Stimulated activated memory B cell treated with anti-CD40 and anti-IgM and Interleukin-4, amounts not matched to agents 10 μg/mL and 1 μg/mL and 100 μg/mL, for 72 hours (primary cell): Measurements from ENCODE around the gene ASB16.

Experiments
- ATAC-seq: fragments of 150-1000 bp; cut with Tn5 transposase; 2 replicates; pipeline ENCODE4 v1.10.0; 2021
- H3K27ac Mint-ChIP-seq: one replicate; pipeline ENCODE4 v1.8.0; 2022; ENCODE audit warnings: mild to moderate bottlenecking, mixed read lengths
- H3K27me3 Mint-ChIP-seq: one replicate; pipeline ENCODE4 v1.8.0; 2022; ENCODE audit warnings: mixed read lengths
- H3K36me3 Mint-ChIP-seq: one replicate; pipeline ENCODE4 v1.8.0; 2022; ENCODE audit warnings: mixed read lengths
- H3K4me1 Mint-ChIP-seq: one replicate; pipeline ENCODE4 v1.8.0; 2022; ENCODE audit warnings: mixed read lengths
- H3K4me3 Mint-ChIP-seq: one replicate; pipeline ENCODE4 v1.8.0; 2022; ENCODE audit warnings: mild to moderate bottlenecking, moderate library complexity, mixed read lengths
- H3K9me3 Mint-ChIP-seq: one replicate; pipeline ENCODE4 v1.8.0; 2022; ENCODE audit warnings: mixed read lengths

Gene ASB16

DNA sequence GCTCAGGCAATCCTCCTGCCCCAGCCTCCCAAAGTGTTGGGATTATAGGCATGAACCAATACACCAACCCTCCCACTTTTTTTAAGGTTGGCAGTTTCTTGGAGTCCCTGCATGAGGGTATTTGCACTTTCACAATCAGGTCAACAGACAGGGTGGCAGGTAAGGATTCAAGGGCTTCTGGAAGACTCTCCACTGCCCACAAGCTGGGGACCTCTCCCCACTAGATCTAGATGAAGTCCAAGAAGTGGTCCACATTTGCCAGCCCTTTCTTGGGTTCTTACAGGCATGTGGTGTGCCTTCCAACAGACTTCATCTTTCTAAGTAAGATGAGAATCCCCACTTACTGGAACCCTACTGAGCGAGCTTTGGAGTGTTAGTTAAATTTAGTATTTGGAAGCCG is 3.9 kb downstream of the ASB16 start:
- no peaks in the 10 kb centered on the region for H3K27me3 Mint-ChIP-seq
- no peak for ATAC-seq
- no peak overlapping the region for H3K4me3 Mint-ChIP-seq
- H3K9me3 Mint-ChIP-seq = no peaks in the 10 kb centered on the region
- H3K36me3 Mint-ChIP-seq = peaks cover 22% of the 10 kb centered on the region
- peaks cover 17% of the 10 kb centered on the region for H3K4me1 Mint-ChIP-seq
- H3K27ac Mint-ChIP-seq = no peak overlapping the region

DNA sequence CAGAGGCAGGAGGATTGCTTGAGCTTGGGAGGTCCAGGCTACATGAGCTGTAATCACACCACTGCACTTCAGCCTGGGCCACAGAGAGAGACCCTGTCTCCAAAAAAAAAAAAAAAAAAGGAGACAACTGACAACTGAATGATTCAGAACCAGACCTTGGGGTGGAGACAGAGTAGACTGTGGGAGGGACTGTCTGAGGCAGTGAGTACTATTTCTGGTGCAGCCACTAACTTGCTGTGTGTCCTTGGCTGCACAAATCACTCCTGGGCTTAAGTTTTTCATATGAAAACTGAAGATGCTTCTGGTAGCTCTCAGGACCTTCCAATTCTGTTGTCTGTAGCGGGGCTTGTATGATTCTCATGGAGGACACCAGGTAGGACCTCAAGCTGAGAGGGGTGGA is 5.8 kb downstream of the ASB16 start:
- no peak for ATAC-seq
- no peaks in the 10 kb centered on the region for H3K27me3 Mint-ChIP-seq
- no peaks in the 10 kb centered on the region for H3K9me3 Mint-ChIP-seq
- no peak overlapping the region for H3K27ac Mint-ChIP-seq
- peaks cover 6% of the 10 kb centered on the region for H3K4me1 Mint-ChIP-seq
- H3K4me3 Mint-ChIP-seq = no peak overlapping the region
- peaks cover 22% of the 10 kb centered on the region for H3K36me3 Mint-ChIP-seq

GRCh38 chr17:44176671-44177501 is 6.4 kb downstream of the ASB16 start:
- Mint-ChIP-seq H3K4me1 (peaks cover 9% of the 10 kb centered on the region), H3K9me3 (no peaks in the 10 kb centered on the region), H3K27ac (no peak overlapping the region), H3K4me3 (no peak overlapping the region), H3K36me3 (peaks cover 26% of the 10 kb centered on the region), H3K27me3 (no peaks in the 10 kb centered on the region)
- no peak for ATAC-seq

- Mint-ChIP-seq H3K27me3 (no peaks in the 10 kb centered on the region), H3K36me3 (peaks cover 29% of the 10 kb centered on the region), H3K27ac (no peak overlapping the region), H3K9me3 (no peaks in the 10 kb centered on the region), H3K4me1 (peaks cover 13% of the 10 kb centered on the region), H3K4me3 (no peak overlapping the region)
- no peak for ATAC-seq
Observed at GRCh38 chr17:44177640-44178039, 7.1 kb downstream of the ASB16 start.

DNA sequence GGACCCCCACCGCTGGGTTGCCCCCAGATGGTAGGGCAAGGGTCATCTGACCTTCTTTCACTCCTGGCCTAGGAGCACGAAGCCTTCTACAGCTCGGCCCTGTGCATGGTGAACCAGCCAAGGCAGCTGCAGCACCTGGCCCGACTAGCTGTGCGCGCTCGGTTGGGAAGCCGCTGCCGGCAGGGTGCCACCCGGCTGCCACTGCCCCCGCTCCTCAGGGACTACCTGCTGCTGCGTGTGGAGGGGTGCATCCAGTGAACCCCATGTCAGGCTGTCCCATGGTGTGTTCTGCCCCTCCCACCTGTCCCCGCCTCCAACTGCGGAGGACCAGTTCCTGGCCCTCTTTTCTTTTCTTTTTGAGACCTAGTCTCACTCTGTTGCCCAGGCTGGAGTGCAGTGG is 7.6 kb downstream of the ASB16 start:
- no peak overlapping the region for H3K4me3 Mint-ChIP-seq
- H3K27ac Mint-ChIP-seq = no peak overlapping the region
- peaks cover 29% of the 10 kb centered on the region for H3K36me3 Mint-ChIP-seq
- no peaks in the 10 kb centered on the region for H3K27me3 Mint-ChIP-seq
- peaks cover 13% of the 10 kb centered on the region for H3K4me1 Mint-ChIP-seq
- H3K9me3 Mint-ChIP-seq = no peaks in the 10 kb centered on the region
- ATAC-seq = no peak

DNA sequence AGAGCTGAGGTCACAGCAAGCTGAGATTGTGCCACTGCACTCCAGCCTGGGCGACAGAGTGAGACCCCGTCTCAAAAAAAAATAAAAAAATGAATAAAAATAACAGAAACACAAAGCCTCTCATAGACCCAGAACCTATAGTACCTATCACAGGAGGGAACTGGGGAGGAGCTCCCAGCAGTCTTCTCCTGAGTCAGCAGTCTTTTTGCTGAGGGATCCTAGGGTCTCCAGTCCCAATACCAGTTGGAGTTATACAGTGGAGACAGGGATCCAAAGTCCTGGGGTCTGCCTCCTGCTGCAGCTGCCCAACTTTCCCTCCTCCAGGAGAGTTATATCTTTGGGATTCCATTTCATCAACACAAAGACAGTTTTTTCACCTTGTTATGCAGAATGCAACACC is 12.5 kb downstream of the ASB16 start:
- Mint-ChIP-seq H3K27ac (no peak overlapping the region), H3K36me3 (peaks cover 16% of the 10 kb centered on the region), H3K27me3 (no peaks in the 10 kb centered on the region), H3K4me1 (peaks cover 40% of the 10 kb centered on the region), H3K4me3 (no peak overlapping the region), H3K9me3 (no peaks in the 10 kb centered on the region)
- ATAC-seq = no peak

DNA sequence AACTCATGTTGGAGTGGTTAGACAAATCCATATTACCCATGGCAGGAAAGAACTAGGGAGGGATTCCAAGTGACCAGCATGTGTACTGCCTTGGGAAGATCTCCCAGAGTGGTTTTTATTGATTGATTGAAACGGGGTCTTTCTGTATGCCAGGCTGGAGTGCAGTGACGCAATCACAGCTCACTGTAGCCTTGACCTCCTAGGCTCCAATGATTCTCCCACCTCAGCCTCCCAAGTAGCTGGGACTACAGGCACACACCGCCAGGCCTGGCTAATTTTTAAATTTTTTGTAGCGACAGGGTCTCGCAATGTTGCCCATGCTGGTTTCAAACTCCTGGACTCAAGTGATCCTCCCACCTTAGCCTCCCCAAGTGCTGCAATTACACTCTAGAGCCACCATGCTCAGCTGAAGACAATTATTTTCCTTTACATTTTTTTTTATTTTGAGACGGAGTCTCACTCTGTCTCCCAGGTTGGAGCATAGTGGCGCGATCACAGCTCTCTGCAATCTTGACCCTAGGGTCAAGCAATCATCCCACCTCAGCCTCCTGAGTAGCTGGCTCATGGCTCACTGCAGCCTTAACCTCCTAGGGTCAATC is 13.8 kb downstream of the ASB16 start:
- Mint-ChIP-seq H3K27me3 (no peaks in the 10 kb centered on the region), H3K4me1 (peaks cover 46% of the 10 kb centered on the region), H3K4me3 (no peak overlapping the region), H3K36me3 (peaks cover 13% of the 10 kb centered on the region), H3K27ac (peak overlapping the region; percentile 90), H3K9me3 (no peaks in the 10 kb centered on the region)
- no peak for ATAC-seq

- peak; percentile 97 for ATAC-seq
- Mint-ChIP-seq H3K9me3 (no peaks in the 10 kb centered on the region), H3K4me3 (peak within 1 kb of the TSS; percentile 97), H3K27me3 (no peaks in the 10 kb centered on the region), H3K4me1 (peaks cover 46% of the 10 kb centered on the region), H3K27ac (peak within 1 kb of the TSS; percentile 90), H3K36me3 (peaks cover 27% of the 10 kb centered on the region)
Observed at GRCh38 chr17:44186307-44187130, 16.0 kb downstream of the ASB16 start, which contains the start of gene TMUB2. Gene TMUB2 (plus strand): TSS chr17:44186972. CDS start chr17:44187709, 737 bp downstream.

- Mint-ChIP-seq H3K27me3 (no peaks in the 10 kb centered on the region), H3K27ac (peak overlapping the region; percentile 90), H3K4me3 (peak overlapping the region; percentile 97), H3K36me3 (peaks cover 24% of the 10 kb centered on the region), H3K9me3 (no peaks in the 10 kb centered on the region), H3K4me1 (peaks cover 39% of the 10 kb centered on the region)
- ATAC-seq = peak; percentile 78
Observed at GRCh38 chr17:44187131-44187899, 16.8 kb downstream of the ASB16 start.

DNA sequence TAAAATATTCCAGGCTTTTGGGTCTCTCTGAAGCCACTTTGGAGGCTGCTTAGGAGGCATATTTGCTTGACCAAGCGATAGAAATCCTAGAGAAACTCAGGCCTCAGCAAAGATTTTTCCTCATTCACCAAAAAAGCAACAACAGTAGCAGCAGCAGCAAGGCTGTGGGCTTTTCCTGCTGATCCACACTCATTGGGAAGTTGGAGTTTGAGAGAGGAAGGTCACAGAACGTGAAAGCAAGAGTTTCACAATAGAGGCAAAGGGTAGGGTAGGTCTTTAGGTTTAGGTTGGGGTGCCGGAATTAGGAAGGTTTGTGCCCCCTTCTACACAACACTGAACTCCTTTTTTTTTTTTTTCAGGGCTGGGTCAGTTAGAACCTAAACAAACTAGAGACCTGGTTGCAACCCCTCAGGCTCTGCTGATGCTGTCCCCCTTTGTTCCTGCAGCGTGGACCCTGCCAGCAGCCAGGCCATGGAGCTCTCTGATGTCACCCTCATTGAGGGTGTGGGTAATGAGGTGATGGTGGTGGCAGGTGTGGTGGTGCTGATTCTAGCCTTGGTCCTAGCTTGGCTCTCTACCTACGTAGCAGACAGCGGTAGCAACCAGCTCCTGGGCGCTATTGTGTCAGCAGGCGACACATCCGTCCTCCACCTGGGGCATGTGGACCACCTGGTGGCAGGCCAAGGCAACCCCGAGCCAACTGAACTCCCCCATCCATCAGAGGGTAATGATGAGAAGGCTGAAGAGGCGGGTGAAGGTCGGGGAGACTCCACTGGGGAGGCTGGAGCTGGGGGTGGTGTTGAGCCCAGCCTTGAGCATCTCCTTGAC is 18.3 kb downstream of the ASB16 start:
- Mint-ChIP-seq H3K4me3 (no peak overlapping the region), H3K36me3 (peaks cover 29% of the 10 kb centered on the region), H3K4me1 (peaks cover 37% of the 10 kb centered on the region), H3K9me3 (no peaks in the 10 kb centered on the region), H3K27me3 (no peaks in the 10 kb centered on the region), H3K27ac (peak overlapping the region; percentile 90)
- ATAC-seq = no peak

DNA sequence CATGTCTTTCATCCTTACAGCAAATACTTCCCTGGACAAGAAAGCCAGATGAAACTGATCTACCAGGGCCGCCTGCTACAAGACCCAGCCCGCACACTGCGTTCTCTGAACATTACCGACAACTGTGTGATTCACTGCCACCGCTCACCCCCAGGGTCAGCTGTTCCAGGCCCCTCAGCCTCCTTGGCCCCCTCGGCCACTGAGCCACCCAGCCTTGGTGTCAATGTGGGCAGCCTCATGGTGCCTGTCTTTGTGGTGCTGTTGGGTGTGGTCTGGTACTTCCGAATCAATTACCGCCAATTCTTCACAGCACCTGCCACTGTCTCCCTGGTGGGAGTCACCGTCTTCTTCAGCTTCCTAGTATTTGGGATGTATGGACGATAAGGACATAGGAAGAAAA is 20.0 kb downstream of the ASB16 start:
- Mint-ChIP-seq H3K9me3 (no peaks in the 10 kb centered on the region), H3K27ac (peak overlapping the region; percentile 2), H3K36me3 (peaks cover 42% of the 10 kb centered on the region), H3K4me1 (peaks cover 21% of the 10 kb centered on the region), H3K27me3 (no peaks in the 10 kb centered on the region), H3K4me3 (no peak overlapping the region)
- no peak for ATAC-seq

DNA sequence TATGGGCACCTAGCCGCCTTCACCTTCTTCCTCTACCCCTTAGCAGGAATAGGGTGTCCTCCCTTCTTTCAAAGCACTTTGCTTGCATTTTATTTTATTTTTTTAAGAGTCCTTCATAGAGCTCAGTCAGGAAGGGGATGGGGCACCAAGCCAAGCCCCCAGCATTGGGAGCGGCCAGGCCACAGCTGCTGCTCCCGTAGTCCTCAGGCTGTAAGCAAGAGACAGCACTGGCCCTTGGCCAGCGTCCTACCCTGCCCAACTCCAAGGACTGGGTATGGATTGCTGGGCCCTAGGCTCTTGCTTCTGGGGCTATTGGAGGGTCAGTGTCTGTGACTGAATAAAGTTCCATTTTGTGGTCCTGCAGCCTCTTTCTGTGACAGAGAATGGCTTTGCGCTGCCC is 20.9 kb downstream of the ASB16 start:
- no peaks in the 10 kb centered on the region for H3K27me3 Mint-ChIP-seq
- peaks cover 51% of the 10 kb centered on the region for H3K36me3 Mint-ChIP-seq
- ATAC-seq = no peak
- H3K4me1 Mint-ChIP-seq = peaks cover 18% of the 10 kb centered on the region
- H3K27ac Mint-ChIP-seq = peak overlapping the region; percentile 51
- no peaks in the 10 kb centered on the region for H3K9me3 Mint-ChIP-seq
- H3K4me3 Mint-ChIP-seq = no peak overlapping the region

DNA sequence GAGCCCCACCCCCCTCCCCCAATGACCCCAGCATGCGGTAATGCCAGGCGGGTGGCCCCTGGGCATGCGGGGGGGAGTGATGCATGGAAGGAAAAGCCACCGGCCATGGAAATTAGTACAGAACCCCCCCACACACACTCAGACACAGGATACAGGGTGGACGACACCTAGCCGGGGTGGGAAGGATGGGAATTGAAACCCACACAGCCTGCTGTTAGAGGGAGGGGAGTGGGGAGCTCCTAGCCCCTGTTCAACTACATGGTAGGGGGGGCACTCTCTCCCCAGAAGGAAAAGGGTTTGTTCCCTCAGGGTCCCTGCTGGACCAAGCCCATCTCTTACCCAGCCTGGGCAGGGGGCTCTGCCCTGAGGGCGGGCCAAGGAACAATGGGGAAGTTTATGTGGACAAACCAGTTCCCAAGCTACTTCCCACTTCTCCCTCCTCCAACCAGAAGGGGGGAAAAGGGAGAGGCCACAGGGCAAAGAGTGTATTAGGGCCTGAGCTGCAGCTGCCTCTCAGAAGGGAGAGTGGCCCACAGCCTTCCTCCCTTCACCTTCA is 21.5 kb downstream of the ASB16 start:
- peaks cover 58% of the 10 kb centered on the region for H3K36me3 Mint-ChIP-seq
- no peaks in the 10 kb centered on the region for H3K27me3 Mint-ChIP-seq
- H3K4me1 Mint-ChIP-seq = peaks cover 22% of the 10 kb centered on the region
- peak overlapping the region; percentile 51 for H3K27ac Mint-ChIP-seq
- H3K9me3 Mint-ChIP-seq = no peaks in the 10 kb centered on the region
- H3K4me3 Mint-ChIP-seq = no peak overlapping the region
- no peak for ATAC-seq

DNA sequence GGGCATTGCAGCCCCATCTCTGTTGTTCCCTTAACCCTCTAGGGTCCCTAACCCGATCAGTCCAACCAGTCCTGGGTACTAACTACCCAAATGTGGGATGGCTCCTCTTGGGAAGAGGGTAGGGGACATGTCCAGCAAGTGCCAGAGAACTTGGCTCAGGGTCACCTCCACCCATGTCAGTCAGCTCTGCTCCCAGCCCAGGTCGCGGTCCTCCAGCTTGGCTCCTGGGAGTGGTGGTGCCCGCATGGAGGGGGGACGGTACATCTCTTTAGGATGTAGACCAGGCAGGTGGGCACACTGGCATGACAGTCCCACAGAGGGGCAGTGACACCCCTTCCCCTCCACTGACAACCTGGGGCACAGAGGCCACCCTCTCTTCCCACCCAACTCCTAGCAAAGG is 22.2 kb downstream of the ASB16 start:
- H3K36me3 Mint-ChIP-seq = peaks cover 63% of the 10 kb centered on the region
- peaks cover 25% of the 10 kb centered on the region for H3K4me1 Mint-ChIP-seq
- H3K9me3 Mint-ChIP-seq = no peaks in the 10 kb centered on the region
- H3K27me3 Mint-ChIP-seq = no peaks in the 10 kb centered on the region
- no peak overlapping the region for H3K4me3 Mint-ChIP-seq
- no peak overlapping the region for H3K27ac Mint-ChIP-seq
- ATAC-seq = no peak
